PC-3 (cell line): ENCODE measurements around the gene NFKB2.

ENCODE experiments used
- CTCF ChIP-seq: fragments of 300-600 bp; sonication (generic); conservative IDR thresholded peaks from 2 replicates; pipeline ENCODE4 v1.5.1; 2017; ENCODE audit warnings: antibody characterized with exemption, low read depth, mild to moderate bottlenecking, low read length
- EZH2phosphoT487 ChIP-seq: fragments of 300-600 bp; sonication (generic); IDR thresholded peaks from 2 replicates; pipeline ENCODE4 v1.6.1; 2018; ENCODE audit warnings: mild to moderate bottlenecking, antibody characterized with exemption, low read length, borderline replicate concordance

DNA sequence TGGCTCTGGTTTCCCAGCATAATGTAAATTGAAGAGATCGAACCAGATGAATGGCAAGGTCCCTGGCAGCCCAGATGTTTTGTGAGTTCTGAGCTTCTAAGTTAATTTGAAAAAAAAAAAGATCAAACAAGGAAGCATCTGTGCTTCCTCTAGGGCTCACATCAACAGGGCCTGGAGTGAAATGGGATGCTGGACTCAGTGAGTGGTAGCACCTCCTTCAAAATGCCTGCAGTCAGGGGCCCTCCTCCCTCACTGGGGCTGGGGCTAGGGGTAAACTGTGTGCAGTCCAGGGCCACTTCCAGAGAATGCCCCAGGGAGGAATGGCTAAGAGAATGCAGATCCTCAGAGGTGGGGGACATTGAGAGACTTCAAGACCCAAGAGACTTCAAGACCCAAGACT lies 42.9 kb downstream of the NFKB2 start:
- TF ChIP-seq CTCF (no peak), EZH2phosphoT487 (no peak)
